GM23338 (cell line): ENCODE measurements around the gene CD40.

ENCODE experiments used
- CREB1 ChIP-seq: fragments of 250-450 bp; sonication (Bioruptor Pico); IDR thresholded peaks from 2 replicates; pipeline ENCODE4 v1.5.0; 2020; ENCODE audit warnings: low read depth, mild to moderate bottlenecking, moderate library complexity
- EZH2 ChIP-seq: fragments of 200-600 bp; sonication (generic); IDR thresholded peaks from one replicate; pipeline ENCODE4 v1.8.0; 2017; ENCODE audit warnings: antibody characterized with exemption, mild to moderate bottlenecking, low read depth; ENCODE audit not compliant: unreplicated experiment
- EZH2phosphoT487 ChIP-seq: fragments of 200-600 bp; sonication (generic); IDR thresholded peaks from one replicate; pipeline ENCODE4 v1.8.1; 2018; ENCODE audit warnings: antibody characterized with exemption; ENCODE audit not compliant: unreplicated experiment
- JUNB ChIP-seq: IDR thresholded peaks from one replicate; pipeline ENCODE4 v1.6.1; 2016; ENCODE audit warnings: antibody characterized with exemption; ENCODE audit not compliant: unreplicated experiment
- POLR2AphosphoS5 ChIP-seq: IDR thresholded peaks from 2 replicates; pipeline ENCODE4 v1.6.1; 2016; ENCODE audit warnings: antibody characterized with exemption, low read depth
- STAT1 ChIP-seq: IDR thresholded peaks from one replicate; pipeline ENCODE4 v1.6.1; 2016; ENCODE audit warnings: antibody characterized with exemption; ENCODE audit not compliant: unreplicated experiment
- ZNF114 ChIP-seq: fragments of 250-450 bp; sonication (Bioruptor Pico); IDR thresholded peaks from 2 replicates; pipeline ENCODE4 v1.5.0; 2020; ENCODE audit warnings: mild to moderate bottlenecking, moderate library complexity
- ZNF331 ChIP-seq: fragments of 250-450 bp; sonication (Bioruptor Pico); IDR thresholded peaks from 2 replicates; pipeline ENCODE4 v1.5.0; 2020; ENCODE audit warnings: low read depth, mild to moderate bottlenecking, moderate library complexity
- TF ChIP-seq, protein P1 (sequence below), 2 experiments: fragments of 200-600 bp in 1 of 2; sonication (generic) in 1 of 2; conservative IDR thresholded peaks; 2 replicates each; pipeline versions ENCODE4 v1.5.1 to v1.6.1; 2016 to 2017; ENCODE audit warnings: antibody characterized with exemption in 2 of 2, low read depth in 2 of 2, mild to moderate bottlenecking in 2 of 2, moderate library complexity in 1 of 2
- TF ChIP-seq, protein P2 (sequence below): IDR thresholded peaks from one replicate; pipeline ENCODE4 v1.6.1; 2018; ENCODE audit warnings: antibody characterized with exemption; ENCODE audit not compliant: unreplicated experiment
- TF ChIP-seq, protein P3 (sequence below): IDR thresholded peaks from 2 replicates; pipeline ENCODE4 v1.6.1; 2016; ENCODE audit warnings: antibody characterized with exemption
- TF ChIP-seq, protein P4 (sequence below): fragments of 250-450 bp; sonication (Bioruptor Pico); IDR thresholded peaks from 2 replicates; pipeline ENCODE4 v1.5.0; 2020; ENCODE audit warnings: mild to moderate bottlenecking, moderate library complexity

DNA sequence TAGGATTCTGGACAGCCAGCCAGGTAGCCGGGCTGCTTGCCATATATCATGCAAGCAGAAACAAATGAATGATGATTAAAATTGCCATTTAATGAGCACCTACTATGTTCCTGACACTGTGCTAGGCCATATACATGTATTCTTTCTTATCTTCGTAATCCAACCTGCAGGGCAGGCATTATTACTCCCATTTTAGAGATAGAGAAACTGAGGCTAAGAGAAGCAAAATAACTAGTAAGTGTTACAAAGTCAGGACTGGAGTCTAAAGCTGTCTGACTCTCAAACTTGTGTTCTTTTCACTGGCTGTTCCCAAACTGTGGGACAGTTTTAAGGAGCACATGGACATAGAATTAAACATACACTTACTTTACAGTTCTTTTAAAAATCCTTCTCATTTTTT lies 2.0 kb downstream of the CD40 start:
- TF ChIP-seq, protein P1, sequence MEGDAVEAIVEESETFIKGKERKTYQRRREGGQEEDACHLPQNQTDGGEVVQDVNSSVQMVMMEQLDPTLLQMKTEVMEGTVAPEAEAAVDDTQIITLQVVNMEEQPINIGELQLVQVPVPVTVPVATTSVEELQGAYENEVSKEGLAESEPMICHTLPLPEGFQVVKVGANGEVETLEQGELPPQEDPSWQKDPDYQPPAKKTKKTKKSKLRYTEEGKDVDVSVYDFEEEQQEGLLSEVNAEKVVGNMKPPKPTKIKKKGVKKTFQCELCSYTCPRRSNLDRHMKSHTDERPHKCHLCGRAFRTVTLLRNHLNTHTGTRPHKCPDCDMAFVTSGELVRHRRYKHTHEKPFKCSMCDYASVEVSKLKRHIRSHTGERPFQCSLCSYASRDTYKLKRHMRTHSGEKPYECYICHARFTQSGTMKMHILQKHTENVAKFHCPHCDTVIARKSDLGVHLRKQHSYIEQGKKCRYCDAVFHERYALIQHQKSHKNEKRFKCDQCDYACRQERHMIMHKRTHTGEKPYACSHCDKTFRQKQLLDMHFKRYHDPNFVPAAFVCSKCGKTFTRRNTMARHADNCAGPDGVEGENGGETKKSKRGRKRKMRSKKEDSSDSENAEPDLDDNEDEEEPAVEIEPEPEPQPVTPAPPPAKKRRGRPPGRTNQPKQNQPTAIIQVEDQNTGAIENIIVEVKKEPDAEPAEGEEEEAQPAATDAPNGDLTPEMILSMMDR (conservative IDR thresholded peaks at IDR 0.05; ENCODE audit: low read depth in 2 of 2) = no peak
- no peak for TF ChIP-seq POLR2AphosphoS5
- TF ChIP-seq EZH2 = no peak
- TF ChIP-seq, protein P2, sequence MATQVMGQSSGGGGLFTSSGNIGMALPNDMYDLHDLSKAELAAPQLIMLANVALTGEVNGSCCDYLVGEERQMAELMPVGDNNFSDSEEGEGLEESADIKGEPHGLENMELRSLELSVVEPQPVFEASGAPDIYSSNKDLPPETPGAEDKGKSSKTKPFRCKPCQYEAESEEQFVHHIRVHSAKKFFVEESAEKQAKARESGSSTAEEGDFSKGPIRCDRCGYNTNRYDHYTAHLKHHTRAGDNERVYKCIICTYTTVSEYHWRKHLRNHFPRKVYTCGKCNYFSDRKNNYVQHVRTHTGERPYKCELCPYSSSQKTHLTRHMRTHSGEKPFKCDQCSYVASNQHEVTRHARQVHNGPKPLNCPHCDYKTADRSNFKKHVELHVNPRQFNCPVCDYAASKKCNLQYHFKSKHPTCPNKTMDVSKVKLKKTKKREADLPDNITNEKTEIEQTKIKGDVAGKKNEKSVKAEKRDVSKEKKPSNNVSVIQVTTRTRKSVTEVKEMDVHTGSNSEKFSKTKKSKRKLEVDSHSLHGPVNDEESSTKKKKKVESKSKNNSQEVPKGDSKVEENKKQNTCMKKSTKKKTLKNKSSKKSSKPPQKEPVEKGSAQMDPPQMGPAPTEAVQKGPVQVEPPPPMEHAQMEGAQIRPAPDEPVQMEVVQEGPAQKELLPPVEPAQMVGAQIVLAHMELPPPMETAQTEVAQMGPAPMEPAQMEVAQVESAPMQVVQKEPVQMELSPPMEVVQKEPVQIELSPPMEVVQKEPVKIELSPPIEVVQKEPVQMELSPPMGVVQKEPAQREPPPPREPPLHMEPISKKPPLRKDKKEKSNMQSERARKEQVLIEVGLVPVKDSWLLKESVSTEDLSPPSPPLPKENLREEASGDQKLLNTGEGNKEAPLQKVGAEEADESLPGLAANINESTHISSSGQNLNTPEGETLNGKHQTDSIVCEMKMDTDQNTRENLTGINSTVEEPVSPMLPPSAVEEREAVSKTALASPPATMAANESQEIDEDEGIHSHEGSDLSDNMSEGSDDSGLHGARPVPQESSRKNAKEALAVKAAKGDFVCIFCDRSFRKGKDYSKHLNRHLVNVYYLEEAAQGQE = no peak
- TF ChIP-seq EZH2phosphoT487 = no peak
- TF ChIP-seq, protein P3, sequence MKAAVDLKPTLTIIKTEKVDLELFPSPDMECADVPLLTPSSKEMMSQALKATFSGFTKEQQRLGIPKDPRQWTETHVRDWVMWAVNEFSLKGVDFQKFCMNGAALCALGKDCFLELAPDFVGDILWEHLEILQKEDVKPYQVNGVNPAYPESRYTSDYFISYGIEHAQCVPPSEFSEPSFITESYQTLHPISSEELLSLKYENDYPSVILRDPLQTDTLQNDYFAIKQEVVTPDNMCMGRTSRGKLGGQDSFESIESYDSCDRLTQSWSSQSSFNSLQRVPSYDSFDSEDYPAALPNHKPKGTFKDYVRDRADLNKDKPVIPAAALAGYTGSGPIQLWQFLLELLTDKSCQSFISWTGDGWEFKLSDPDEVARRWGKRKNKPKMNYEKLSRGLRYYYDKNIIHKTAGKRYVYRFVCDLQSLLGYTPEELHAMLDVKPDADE = no peak
- no peak for TF ChIP-seq CREB1
- TF ChIP-seq, protein P4, sequence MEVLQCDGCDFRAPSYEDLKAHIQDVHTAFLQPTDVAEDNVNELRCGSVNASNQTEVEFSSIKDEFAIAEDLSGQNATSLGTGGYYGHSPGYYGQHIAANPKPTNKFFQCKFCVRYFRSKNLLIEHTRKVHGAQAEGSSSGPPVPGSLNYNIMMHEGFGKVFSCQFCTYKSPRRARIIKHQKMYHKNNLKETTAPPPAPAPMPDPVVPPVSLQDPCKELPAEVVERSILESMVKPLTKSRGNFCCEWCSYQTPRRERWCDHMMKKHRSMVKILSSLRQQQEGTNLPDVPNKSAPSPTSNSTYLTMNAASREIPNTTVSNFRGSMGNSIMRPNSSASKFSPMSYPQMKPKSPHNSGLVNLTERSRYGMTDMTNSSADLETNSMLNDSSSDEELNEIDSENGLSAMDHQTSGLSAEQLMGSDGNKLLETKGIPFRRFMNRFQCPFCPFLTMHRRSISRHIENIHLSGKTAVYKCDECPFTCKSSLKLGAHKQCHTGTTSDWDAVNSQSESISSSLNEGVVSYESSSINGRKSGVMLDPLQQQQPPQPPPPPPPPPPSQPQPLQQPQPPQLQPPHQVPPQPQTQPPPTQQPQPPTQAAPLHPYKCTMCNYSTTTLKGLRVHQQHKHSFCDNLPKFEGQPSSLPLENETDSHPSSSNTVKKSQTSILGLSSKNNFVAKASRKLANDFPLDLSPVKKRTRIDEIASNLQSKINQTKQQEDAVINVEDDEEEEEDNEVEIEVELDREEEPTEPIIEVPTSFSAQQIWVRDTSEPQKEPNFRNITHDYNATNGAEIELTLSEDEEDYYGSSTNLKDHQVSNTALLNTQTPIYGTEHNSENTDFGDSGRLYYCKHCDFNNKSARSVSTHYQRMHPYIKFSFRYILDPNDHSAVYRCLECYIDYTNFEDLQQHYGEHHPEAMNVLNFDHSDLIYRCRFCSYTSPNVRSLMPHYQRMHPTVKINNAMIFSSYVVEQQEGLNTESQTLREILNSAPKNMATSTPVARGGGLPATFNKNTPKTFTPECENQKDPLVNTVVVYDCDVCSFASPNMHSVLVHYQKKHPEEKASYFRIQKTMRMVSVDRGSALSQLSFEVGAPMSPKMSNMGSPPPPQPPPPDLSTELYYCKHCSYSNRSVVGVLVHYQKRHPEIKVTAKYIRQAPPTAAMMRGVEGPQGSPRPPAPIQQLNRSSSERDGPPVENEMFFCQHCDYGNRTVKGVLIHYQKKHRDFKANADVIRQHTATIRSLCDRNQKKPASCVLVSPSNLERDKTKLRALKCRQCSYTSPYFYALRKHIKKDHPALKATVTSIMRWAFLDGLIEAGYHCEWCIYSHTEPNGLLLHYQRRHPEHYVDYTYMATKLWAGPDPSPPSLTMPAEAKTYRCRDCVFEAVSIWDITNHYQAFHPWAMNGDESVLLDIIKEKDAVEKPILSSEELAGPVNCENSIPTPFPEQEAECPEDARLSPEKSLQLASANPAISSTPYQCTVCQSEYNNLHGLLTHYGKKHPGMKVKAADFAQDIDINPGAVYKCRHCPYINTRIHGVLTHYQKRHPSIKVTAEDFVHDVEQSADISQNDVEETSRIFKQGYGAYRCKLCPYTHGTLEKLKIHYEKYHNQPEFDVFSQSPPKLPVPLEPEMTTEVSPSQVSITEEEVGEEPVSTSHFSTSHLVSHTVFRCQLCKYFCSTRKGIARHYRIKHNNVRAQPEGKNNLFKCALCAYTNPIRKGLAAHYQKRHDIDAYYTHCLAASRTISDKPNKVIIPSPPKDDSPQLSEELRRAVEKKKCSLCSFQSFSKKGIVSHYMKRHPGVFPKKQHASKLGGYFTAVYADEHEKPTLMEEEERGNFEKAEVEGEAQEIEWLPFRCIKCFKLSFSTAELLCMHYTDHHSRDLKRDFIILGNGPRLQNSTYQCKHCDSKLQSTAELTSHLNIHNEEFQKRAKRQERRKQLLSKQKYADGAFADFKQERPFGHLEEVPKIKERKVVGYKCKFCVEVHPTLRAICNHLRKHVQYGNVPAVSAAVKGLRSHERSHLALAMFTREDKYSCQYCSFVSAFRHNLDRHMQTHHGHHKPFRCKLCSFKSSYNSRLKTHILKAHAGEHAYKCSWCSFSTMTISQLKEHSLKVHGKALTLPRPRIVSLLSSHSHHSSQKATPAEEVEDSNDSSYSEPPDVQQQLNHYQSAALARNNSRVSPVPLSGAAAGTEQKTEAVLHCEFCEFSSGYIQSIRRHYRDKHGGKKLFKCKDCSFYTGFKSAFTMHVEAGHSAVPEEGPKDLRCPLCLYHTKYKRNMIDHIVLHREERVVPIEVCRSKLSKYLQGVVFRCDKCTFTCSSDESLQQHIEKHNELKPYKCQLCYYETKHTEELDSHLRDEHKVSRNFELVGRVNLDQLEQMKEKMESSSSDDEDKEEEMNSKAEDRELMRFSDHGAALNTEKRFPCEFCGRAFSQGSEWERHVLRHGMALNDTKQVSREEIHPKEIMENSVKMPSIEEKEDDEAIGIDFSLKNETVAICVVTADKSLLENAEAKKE (CRISPR knock-in tag) = no peak
- TF ChIP-seq ZNF331 = no peak
- no peak for TF ChIP-seq ZNF114 (CRISPR knock-in tag)
- no peak for TF ChIP-seq JUNB
- no peak for TF ChIP-seq STAT1
